Measurements from ENCODE around the gene SPATA21.
A peak's percentile ranks its signal among the peaks of the same experiment; 100 is the strongest.
"Not testable (repeated sequence)": the region's sequence is repeated elsewhere in the genome, so short reads cannot be mapped to it uniquely, and the experiment has no call there.

Gene SPATA21

GRCh38 chr1:16385659-16386453 is 51.4 kb downstream of the SPATA21 start:
- no peak for DNase-seq (ENCODE audit: low read depth in 2 of 2)

DNA sequence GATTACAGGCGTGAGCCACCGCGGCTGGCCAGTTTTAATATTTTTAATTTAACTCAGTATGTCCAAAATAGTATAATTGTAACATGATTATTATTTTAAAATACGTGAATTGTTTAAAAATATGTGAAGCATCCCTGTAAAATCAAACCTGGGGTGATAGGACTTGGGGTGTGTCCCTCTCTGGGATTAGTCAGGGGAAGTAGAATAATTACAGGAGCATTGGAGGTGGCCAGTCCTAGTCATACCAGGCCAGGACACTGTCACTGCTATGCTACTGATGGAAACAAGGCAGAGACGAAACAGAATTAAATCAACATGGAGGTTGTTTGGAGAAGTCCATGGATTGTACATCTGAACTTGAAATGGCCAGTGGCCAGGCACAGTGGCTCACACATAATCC is 53.3 kb downstream of the SPATA21 start:
- DNase-seq (ENCODE audit: low read depth in 2 of 2): no peak

DNA sequence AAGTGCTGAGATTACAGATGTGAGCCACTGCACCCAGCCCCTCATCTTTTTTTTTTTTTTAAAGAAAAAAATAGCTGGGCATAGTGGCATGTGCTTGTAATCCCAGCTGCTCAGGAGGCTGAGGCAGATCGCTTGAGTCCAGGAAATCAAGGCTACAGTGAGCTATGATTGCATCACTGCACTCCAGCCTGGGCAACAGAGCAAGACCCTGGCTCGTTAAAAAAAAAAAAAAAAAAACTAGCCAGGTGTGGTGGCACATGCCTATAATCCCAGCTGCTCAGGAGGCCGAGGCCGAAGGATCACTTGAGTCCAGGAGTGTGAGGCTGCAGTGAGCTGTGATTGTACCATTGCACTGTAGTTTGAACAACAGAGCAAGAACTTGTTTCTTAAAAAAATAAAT is 56.4 kb downstream of the SPATA21 start:
- DNase-seq (ENCODE audit: low read depth in 2 of 2): no peak

GRCh38 chr1:16378443-16378842 is 58.8 kb downstream of the SPATA21 start:
- no peak for DNase-seq (ENCODE audit: low read depth in 2 of 2)

DNA sequence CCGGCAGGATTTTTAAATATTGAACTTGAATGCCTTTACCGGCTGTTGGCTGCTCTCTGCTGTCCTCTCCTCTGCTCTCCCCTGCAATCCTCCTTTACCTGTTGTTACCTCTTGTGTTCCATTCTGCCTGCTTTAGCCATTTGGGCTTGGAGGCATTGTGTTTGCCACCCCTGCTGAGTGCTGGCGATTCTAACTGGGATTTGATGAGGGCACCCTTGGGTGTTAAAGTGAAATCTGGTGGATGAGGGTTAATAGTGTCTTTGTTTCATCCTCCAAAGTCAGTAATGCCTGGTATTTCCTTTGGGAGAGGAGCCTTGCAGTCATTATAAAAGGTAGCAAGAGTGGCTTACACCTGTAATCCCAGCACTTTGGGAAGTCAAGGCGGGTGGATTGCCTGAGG is 60.3 kb downstream of the SPATA21 start:
- no peak for DNase-seq (ENCODE audit: low read depth in 2 of 2)

DNA sequence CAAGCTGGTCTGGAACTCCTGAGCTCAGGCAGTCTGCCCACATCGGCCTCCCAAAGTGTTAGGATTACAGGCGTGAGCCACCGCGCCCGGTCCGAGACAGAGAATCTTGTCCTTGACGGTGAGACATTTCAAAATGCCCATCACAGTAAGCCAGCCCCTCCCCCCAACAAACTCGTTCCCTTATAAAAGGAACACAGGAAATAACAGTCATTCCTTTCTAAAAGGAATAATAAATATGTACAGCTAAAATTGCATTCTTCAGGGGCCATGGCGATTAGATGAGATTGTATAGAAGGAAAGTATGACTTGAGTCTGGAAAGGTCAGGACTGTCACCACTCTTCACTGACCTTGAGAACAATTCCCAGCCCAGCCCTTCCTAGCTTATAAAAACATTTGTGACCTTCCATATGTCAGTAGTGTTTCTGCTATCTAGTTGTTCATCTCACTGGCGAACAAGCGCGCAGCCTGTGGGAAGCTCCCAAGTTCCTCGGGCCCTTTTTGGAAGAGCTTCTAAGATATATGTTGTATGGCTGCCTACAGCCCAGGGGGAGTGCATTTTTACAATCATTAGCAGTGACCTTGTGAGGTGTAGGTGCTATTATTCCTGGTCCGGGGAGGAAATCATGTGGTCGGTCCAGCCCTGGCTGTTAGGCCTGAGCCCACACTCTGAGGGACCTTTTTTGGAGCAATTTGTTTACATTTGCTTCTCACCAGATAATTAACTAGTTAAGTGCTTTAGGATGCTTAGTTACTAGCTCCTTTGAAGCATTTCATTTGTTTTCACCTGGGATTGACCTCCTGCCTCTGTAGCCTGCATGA is 61.5 kb downstream of the SPATA21 start:
- peak in 1 of 2 experiments; percentile 35 for DNase-seq (ENCODE audit: low read depth in 2 of 2)

DNA sequence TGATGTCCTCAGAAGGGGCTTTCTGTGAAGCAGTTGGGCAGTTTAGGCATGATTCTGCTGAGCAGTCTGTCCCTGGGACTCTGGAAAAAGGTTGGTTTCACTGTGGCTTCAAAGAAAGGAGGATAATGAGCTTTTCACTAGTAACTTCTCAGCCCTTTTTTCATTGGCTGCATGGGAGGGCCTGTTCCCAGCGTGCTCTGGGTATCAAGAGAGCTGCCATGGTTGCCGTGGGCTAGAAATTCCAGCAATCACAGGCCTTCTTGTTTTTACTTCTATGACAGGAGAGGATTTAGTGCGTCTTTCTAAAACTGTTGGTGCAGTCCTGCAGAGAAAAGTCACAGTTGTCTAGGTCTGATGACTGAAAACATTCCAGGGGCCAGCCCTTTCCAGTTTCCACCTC is 63.0 kb downstream of the SPATA21 start:
- no peak for DNase-seq (ENCODE audit: low read depth in 2 of 2)

GRCh38 chr1:16372535-16373285 is 64.5 kb downstream of the SPATA21 start:
- peak in 1 of 2 experiments; percentile 26 for DNase-seq (ENCODE audit: low read depth in 2 of 2)

DNA sequence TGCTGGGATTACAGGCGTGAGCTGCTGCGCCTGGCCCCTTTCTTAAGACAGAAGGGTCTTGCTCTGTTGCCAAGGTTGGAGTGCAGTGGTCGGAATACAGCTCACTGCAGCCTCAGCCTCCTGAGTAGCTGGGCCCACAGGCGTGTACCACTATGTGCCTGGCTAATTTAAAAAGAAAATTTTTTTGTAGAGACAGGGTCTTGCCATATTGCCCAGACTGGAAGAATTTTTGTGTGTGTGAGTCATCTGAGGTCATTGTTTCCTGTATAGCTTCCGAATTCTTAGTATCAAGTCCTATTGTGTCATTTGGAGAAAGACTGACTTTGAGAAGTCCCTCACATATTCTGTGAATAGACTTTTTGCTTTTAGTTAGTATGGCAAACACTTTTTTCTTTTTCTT is 65.5 kb downstream of the SPATA21 start:
- peak in 1 of 2 experiments; percentile 27 for DNase-seq (ENCODE audit: low read depth in 2 of 2)

DNA sequence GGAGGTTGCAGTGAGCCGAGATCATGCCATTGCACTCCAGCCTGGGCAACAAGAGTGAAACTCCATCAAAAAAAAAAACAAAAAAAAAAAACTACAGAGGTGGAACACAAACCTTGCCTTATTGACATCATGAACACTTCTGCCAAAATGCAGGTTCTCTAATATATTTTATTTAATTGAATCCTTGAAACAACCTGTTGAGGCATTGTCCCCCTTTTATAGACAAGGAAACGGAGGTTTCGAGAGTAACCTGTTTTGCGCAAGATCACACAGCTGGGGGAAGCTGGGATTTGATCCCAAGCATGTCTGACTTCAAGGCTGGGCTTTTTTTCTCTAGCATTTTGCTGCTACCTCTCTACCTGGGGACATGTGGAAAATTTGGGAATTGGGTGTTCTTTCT is 67.4 kb downstream of the SPATA21 start:
- no peak for DNase-seq (ENCODE audit: low read depth in 2 of 2)

DNA sequence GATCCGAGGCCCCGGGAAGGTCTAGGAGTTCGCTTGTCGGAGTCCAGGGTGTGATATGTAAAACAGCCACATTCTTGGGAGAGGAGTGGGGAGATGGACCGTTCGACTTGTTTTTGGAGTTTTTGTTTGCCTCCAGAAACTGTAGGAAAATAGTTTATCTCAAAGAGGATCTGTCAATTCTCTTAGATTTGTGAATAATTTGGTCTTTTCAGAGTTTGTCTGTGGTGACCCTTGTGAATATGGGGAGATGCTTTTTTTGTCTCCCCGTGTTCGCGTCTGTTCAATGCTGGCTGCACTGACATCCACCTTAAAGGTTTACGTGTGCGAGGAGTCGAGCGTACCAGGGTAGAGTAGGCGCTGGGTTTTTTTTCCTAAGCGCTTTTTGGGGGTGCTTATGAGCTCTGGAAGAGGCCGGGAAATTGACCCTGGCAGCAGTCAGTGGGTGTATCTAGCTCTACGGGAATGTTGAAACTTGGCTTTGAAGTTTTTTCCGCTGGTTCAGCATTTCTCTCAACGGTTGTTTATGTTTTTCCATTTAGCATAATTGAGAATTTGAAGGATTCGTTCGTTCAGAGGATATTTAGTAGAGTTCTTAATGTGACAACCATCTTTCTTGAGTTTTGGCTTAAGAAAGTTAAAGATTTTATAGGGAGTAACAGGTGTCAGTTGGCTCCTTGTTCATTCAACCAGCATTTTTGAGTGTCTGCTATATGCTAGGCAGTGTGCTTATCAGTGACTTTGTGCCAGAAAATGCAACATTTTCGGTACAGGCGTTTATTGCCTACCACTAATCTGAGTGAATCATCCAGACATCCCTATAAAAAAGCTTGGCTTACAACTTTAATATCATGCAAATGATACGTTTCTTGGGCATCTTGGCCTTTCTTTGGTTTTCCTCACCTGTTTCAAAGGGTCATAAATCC is 69.0 kb downstream of the SPATA21 start:
- DNase-seq (ENCODE audit: low read depth in 2 of 2): no peak

DNA sequence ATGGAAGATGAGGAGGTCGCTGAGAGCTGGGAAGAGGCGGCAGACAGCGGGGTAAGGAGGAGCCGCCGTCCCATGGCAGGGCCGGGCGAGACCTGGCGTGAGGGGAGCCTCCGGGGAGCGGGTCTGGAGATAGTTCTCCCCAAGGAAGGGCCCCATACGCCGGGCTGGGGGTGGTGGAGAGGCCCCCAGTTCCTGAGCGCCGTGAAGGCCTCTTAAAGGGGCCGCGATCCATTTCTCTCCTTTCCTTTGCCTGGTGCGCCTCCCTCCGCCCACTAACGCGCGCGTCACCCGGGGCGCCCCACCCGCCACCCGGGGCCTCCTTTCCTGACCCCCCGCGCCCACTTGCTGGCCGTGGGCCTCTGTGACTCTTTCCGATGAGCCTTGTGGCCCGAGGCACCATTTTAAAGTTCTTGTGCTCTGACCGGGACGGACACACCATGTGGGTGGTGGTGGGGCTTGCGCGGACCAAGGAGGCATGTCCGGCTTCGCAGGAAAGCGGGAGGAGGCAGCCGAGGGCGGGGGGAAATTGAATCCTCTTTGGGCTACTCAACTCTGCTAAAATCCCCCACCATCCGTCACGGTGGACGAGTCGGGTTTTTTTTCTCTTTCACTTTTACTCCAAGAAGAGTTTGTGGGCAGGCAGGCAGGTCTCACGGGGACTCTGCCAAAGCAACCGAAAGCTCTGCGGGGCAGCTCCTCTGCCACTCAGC is 69.8 kb downstream of the SPATA21 start:
- DNase-seq (ENCODE audit: low read depth in 2 of 2): peak; percentile 35 to 62

- DNase-seq (ENCODE audit: low read depth in 2 of 2): peak; percentile 99
Measured at GRCh38 chr1:16366722-16367257, 70.4 kb downstream of the SPATA21 start, which contains the start of gene SZRD1. Gene SZRD1 (plus strand): TSS chr1:16367242. CDS start chr1:16367258, 16 bp downstream.

- not testable (repeated sequence) for DNase-seq (ENCODE audit: low read depth in 2 of 2)
Measured at GRCh38 chr1:16365146-16365498, 72.1 kb downstream of the SPATA21 start.

- no peak for DNase-seq (ENCODE audit: low read depth in 2 of 2)
Measured at GRCh38 chr1:16356867-16357266, 80.4 kb downstream of the SPATA21 start.

DNA sequence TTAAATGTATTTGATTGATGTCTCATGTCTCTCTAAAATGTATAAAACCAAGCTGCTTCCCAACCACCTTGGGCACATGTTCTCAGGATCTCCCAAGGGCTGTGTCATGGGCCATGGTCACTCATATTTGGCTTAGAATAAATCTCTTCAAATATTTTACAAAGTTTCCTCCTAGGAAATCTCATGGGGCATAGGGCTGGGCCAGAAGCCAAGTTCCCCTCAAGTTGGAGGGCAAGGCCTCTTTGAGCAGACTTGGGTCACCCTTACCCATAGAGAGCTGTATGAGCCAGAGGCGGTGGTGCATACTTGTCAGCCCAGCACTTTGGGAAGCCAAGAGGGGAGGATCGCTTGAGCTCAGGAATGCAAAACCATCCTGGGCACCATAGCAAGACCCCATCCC is 82.6 kb downstream of the SPATA21 start:
- no peak for DNase-seq (ENCODE audit: low read depth in 2 of 2)

DNA sequence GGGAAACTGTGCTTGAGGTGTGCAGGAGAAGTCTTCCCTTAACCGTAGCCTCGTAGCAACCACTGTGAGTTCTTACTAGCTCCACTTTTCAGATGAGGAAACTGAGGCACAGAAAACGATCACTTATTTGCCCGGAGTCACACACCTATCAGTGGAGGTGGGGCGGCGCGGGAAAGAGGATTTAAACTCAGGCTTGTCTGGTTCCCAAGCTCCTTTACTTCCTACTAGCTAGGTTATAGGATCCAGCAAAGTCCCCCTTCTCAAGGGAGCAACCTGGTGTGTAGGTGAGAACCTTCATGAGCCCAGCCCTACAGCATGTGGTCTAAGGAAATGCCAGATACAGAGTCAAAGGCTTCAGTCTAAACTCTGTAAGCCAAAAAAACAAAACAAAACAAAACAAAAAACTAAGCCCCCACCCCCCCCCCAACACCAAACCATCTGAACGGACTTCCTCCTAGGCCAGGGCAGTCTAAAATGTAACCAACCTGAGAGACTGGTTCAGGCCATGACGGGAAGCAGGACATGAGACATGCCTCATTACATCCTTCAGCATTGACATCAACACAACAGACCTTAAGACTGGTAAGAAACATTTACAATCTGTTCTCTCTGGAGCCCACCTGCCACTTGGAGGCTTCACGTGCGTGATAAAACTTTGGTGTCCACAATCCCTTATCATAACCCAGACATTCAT is 84.2 kb downstream of the SPATA21 start:
- DNase-seq (ENCODE audit: low read depth in 2 of 2): no peak

DNA sequence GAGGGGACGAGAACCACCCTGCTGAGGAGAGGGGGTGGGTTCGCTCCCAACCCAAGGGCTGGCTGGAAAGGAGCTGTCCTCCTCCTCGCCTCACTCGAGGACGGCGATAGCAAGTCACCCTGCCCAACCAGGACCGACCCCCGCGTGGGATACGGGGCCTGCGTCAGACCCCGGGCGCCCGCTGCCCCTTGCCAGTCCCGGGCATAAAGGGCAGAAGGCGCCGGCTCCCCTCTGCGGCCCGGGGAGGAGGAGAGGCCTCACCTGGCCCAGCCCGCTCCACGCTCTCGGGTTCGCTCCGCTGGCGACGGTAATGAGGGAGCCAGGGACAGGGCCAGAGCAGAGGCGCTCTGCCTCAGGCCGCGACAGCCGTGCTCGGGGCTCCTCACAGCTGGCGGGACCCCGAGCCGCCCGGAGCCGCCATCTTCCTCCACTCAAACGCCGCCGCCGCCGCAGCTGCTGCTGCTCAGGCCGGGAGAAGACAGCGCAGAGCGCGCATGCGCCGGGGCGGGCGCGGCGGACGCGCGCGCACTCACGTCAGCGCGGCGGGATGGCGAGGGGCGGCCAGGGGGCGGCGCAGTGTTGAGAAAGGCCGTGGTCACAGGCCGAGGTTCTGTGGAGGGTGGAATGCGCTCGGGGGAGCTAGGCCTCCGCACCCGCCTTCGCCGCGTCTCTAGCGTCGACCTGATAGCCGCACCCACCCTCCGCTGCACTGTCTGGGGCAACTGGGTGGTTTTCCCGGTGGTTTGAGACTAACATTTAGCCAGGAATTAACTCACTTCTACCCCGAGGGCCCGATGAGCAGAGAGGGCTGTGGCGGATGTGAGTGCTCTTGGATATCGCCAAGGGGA is 85.0 kb downstream of the SPATA21 start, which contains the start of gene FBXO42:
Gene FBXO42, minus strand, starts transcription at position 487 of the 848 bp plus-strand sequence. CDS start 37,062 bp downstream, outside the sequence.
- peak; percentile 83 to 84 for DNase-seq (ENCODE audit: low read depth in 2 of 2)
